Measurements from ENCODE around the gene GATAD2A. TPM values are rescaled to one million over a fixed set of nuclear protein-coding genes. Genes with fewer than 3 reads are reported as not detected.

The GATAD2A gene
- total RNA-seq, 1 donor from 2014 or later: 163 TPM

DNA sequence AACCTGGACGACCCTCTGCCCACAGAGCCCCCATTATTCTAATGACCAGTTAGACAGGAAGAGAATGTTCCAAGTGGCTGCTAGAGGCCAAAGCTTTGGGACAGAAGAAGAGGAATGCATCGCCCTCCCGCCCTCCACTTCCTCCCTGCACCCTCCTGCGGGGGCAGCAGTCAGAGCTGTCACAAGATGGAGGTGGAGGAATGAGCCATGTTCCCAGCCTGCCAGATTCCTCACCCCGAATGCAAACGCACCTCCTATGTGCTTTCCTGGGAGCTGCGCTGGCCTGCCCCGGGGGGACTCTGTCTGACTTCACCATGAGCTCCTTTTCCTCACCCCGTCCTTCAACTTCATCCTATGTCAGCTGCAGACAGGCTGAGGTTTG lies 124.9 kb downstream of the GATAD2A start:
- Mint-ChIP-seq H3K27me3 (ENCODE audit: low read depth, unreplicated experiment) (peaks cover 5% of the 10 kb centered on the region), H3K4me3 (ENCODE audit: unreplicated experiment) (no peak overlapping the region), H3K36me3 (ENCODE audit: low read depth, unreplicated experiment) (peaks cover 10% of the 10 kb centered on the region), H3K4me1 (ENCODE audit: low read depth, unreplicated experiment) (peaks cover 22% of the 10 kb centered on the region), H3K9me3 (ENCODE audit: unreplicated experiment) (no peaks in the 10 kb centered on the region), H3K27ac (ENCODE audit: unreplicated experiment) (no peak overlapping the region)
- no peaks in the 10 kb centered on the region for H3K27me3 ChIP-seq (ENCODE audit: insufficient read depth, low read length)
- H3K27ac ChIP-seq (ENCODE audit: low read depth, low read length): no peak overlapping the region
- H3K9ac ChIP-seq (ENCODE audit: low read length): no peak overlapping the region
- H2AFZ ChIP-seq (ENCODE audit: low read depth, low read length): no peak overlapping the region
- peaks cover 58% of the 10 kb centered on the region for H4K20me1 ChIP-seq (ENCODE audit: insufficient read depth, low read length)
- no peaks in the 10 kb centered on the region for H3K9me3 ChIP-seq (ENCODE audit: insufficient read depth, low read depth, low read length)
- H3K4me1 ChIP-seq (ENCODE audit: insufficient read depth, low read length): no peaks in the 10 kb centered on the region
- H3K4me3 ChIP-seq (ENCODE audit: insufficient read depth, low read depth, low read length): no peak overlapping the region
- TF ChIP-seq, protein P1, sequence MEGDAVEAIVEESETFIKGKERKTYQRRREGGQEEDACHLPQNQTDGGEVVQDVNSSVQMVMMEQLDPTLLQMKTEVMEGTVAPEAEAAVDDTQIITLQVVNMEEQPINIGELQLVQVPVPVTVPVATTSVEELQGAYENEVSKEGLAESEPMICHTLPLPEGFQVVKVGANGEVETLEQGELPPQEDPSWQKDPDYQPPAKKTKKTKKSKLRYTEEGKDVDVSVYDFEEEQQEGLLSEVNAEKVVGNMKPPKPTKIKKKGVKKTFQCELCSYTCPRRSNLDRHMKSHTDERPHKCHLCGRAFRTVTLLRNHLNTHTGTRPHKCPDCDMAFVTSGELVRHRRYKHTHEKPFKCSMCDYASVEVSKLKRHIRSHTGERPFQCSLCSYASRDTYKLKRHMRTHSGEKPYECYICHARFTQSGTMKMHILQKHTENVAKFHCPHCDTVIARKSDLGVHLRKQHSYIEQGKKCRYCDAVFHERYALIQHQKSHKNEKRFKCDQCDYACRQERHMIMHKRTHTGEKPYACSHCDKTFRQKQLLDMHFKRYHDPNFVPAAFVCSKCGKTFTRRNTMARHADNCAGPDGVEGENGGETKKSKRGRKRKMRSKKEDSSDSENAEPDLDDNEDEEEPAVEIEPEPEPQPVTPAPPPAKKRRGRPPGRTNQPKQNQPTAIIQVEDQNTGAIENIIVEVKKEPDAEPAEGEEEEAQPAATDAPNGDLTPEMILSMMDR (IDR thresholded peaks at IDR 0.05; ENCODE audit: insufficient read depth, low read depth, low read length): no peak
- TF ChIP-seq EZH2 (IDR thresholded peaks at IDR 0.05; ENCODE audit: insufficient read depth, low read length): no peak
- H3K4me2 ChIP-seq (ENCODE audit: low read length): no peak overlapping the region
- peaks cover 2% of the 10 kb centered on the region for H3K79me2 ChIP-seq (ENCODE audit: insufficient read depth, low read length)
- FAIRE-seq (no peak), DNase-seq (ENCODE audit: low read depth) (no peak)
- peaks cover 3% of the 10 kb centered on the region for H3K36me3 ChIP-seq (ENCODE audit: insufficient read depth, low read length)

- Mint-ChIP-seq H3K4me3 (ENCODE audit: unreplicated experiment) (no peak overlapping the region), H3K4me1 (ENCODE audit: low read depth, unreplicated experiment) (peaks cover 22% of the 10 kb centered on the region), H3K27ac (ENCODE audit: unreplicated experiment) (peak overlapping the region; percentile 53), H3K9me3 (ENCODE audit: unreplicated experiment) (no peaks in the 10 kb centered on the region), H3K27me3 (ENCODE audit: low read depth, unreplicated experiment) (peaks cover 5% of the 10 kb centered on the region), H3K36me3 (ENCODE audit: low read depth, unreplicated experiment) (peaks cover 10% of the 10 kb centered on the region)
- FAIRE-seq: no peak
- Histone ChIP-seq H3K27ac (ENCODE audit: low read depth, low read length) (no peak overlapping the region), H3K4me3 (ENCODE audit: insufficient read depth, low read depth, low read length) (no peak overlapping the region), H3K4me1 (ENCODE audit: insufficient read depth, low read length) (no peaks in the 10 kb centered on the region), H2AFZ (ENCODE audit: low read depth, low read length) (no peak overlapping the region), H3K79me2 (ENCODE audit: insufficient read depth, low read length) (no peaks in the 10 kb centered on the region), H3K27me3 (ENCODE audit: insufficient read depth, low read length) (no peaks in the 10 kb centered on the region), H3K36me3 (ENCODE audit: insufficient read depth, low read length) (peaks cover 3% of the 10 kb centered on the region), H3K4me2 (ENCODE audit: low read length) (no peak overlapping the region), H3K9ac (ENCODE audit: low read length) (no peak overlapping the region), H3K9me3 (ENCODE audit: insufficient read depth, low read depth, low read length) (no peaks in the 10 kb centered on the region), H4K20me1 (ENCODE audit: insufficient read depth, low read length) (peaks cover 53% of the 10 kb centered on the region)
- DNase-seq (ENCODE audit: low read depth): no peak
- no peak for TF ChIP-seq EZH2 (IDR thresholded peaks at IDR 0.05; ENCODE audit: insufficient read depth, low read length)
- TF ChIP-seq, protein P1 (IDR thresholded peaks at IDR 0.05; ENCODE audit: insufficient read depth, low read depth, low read length): no peak
Observed at GRCh38 chr19:19530889-19531288, 125.4 kb downstream of the GATAD2A start.

DNA sequence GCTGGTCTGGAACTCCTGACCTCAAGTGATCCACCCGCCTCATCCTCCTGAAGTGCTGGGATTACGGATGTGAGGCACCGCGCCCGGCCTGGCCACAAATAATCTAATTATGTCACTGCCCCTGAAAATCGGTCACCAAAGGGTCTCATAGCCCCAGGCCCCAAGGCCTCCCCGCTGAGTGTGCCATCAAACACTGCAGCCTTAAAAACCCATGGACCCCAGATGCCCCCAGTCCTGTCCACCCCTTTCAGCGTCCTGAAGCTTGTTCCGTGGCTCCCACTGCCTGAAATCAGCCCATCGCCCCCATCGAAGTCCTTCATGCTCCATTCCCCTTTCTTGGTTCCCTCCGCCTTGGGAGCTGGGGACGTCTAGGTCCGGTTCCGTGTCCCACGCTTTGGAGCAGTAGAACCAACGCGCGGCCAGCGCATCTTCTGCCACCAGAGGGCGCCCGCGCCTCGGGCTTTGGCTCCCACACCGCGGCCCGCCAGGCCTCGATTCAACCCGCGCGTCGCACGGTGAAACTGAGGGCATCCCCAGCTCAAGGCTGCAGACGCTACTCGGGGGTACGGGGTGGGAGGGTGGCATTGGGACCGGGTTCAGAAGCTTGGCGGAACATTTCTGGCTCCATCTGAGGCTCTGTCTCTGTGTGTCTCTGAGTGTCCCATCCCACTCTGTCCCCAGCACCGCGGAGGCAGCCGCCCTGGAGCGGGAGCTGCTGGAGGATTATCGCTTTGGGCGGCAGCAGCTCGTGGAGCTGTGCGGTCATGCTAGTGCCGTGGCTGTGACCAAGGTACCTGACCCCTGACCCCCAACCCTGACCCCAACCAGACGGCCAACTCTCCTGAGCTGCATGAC lies 126.7 kb downstream of the GATAD2A start:
- H3K27ac Mint-ChIP-seq (ENCODE audit: unreplicated experiment): peak overlapping the region; percentile 53
- no peaks in the 10 kb centered on the region for H3K79me2 ChIP-seq (ENCODE audit: insufficient read depth, low read length)
- H3K4me3 ChIP-seq (ENCODE audit: insufficient read depth, low read depth, low read length): no peak overlapping the region
- H3K4me3 Mint-ChIP-seq (ENCODE audit: unreplicated experiment): no peak overlapping the region
- H3K27me3 ChIP-seq (ENCODE audit: insufficient read depth, low read length): no peaks in the 10 kb centered on the region
- no peak overlapping the region for H3K27ac ChIP-seq (ENCODE audit: low read depth, low read length)
- H3K36me3 ChIP-seq (ENCODE audit: insufficient read depth, low read length): peaks cover 2% of the 10 kb centered on the region
- peaks cover 43% of the 10 kb centered on the region for H4K20me1 ChIP-seq (ENCODE audit: insufficient read depth, low read length)
- FAIRE-seq (no peak), DNase-seq (ENCODE audit: low read depth) (no peak)
- peaks cover 22% of the 10 kb centered on the region for H3K4me1 Mint-ChIP-seq (ENCODE audit: low read depth, unreplicated experiment)
- H3K4me1 ChIP-seq (ENCODE audit: insufficient read depth, low read length): no peaks in the 10 kb centered on the region
- no peak overlapping the region for H3K9ac ChIP-seq (ENCODE audit: low read length)
- H3K4me2 ChIP-seq (ENCODE audit: low read length): peak overlapping the region; percentile 18
- no peaks in the 10 kb centered on the region for H3K9me3 Mint-ChIP-seq (ENCODE audit: unreplicated experiment)
- TF ChIP-seq EZH2 (IDR thresholded peaks at IDR 0.05; ENCODE audit: insufficient read depth, low read length): no peak
- TF ChIP-seq, protein P1 (IDR thresholded peaks at IDR 0.05; ENCODE audit: insufficient read depth, low read depth, low read length): peak; percentile 77
- no peaks in the 10 kb centered on the region for H3K9me3 ChIP-seq (ENCODE audit: insufficient read depth, low read depth, low read length)
- peaks cover 5% of the 10 kb centered on the region for H3K27me3 Mint-ChIP-seq (ENCODE audit: low read depth, unreplicated experiment)
- H3K36me3 Mint-ChIP-seq (ENCODE audit: low read depth, unreplicated experiment): peaks cover 10% of the 10 kb centered on the region
- no peak overlapping the region for H2AFZ ChIP-seq (ENCODE audit: low read depth, low read length)

Measured in astrocyte (in vitro differentiated cells and primary cell).